HL-60 (cell line): ENCODE data around the gene CTIF.

Experiments
- POLR2AphosphoS5 ChIP-seq: IDR thresholded peaks from 2 replicates; pipeline ENCODE4 v1.6.1; 2012; ENCODE audit warnings: low read depth
- TF ChIP-seq, protein P1 (sequence below): IDR thresholded peaks from one replicate; pipeline ENCODE4 v1.5.1; 2011; ENCODE audit warnings: low read length, control low read depth, inconsistent platforms; ENCODE audit not compliant: insufficient read depth
- TF ChIP-seq, protein P2 (sequence below): IDR thresholded peaks from 2 replicates; pipeline ENCODE4 v1.6.1; 2012; ENCODE audit warnings: low read depth; ENCODE audit not compliant: insufficient replicate concordance

DNA sequence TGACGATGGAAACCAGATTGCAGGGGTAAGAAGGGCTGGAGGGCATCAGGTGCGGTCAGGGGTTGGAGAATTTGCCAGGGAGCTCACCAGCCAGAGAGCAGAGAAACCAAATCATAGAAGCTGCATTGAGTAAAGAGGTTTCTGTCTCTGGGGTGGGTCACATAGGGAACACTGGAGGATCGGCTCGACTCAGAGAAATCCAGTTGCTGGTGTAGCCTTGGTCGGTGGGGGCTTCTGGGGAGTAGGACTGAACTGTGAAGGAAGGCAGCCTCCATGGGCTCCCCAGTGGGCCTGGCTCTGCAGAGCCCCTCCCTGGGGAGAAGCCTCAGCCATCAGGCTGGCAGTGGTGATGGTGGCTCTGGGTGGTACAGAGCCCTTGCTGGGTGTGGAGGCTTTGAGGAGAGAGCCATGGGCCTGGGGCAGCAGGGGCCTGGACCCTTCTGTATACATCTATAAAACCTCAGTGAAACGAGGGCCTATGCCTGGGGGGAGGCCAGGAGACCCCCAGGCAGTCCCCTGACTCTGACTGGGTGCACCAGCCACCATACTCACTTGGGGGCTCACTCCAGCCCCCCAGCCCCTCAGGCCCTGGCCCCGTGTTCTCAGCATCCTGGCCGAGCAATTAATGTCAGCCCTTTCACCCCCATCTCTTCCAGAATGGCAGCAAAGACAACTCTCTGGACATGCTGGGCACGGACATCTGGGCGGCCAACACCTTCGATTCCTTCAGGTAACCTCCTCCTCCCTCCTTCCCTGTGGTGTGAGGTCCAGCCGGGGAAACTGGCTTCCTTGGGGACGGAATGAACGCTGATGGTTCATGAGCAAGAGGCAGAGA is 124.5 kb downstream of the CTIF start:
- TF ChIP-seq, protein P1, sequence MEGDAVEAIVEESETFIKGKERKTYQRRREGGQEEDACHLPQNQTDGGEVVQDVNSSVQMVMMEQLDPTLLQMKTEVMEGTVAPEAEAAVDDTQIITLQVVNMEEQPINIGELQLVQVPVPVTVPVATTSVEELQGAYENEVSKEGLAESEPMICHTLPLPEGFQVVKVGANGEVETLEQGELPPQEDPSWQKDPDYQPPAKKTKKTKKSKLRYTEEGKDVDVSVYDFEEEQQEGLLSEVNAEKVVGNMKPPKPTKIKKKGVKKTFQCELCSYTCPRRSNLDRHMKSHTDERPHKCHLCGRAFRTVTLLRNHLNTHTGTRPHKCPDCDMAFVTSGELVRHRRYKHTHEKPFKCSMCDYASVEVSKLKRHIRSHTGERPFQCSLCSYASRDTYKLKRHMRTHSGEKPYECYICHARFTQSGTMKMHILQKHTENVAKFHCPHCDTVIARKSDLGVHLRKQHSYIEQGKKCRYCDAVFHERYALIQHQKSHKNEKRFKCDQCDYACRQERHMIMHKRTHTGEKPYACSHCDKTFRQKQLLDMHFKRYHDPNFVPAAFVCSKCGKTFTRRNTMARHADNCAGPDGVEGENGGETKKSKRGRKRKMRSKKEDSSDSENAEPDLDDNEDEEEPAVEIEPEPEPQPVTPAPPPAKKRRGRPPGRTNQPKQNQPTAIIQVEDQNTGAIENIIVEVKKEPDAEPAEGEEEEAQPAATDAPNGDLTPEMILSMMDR: no peak
- TF ChIP-seq POLR2AphosphoS5: no peak
- TF ChIP-seq, protein P2, sequence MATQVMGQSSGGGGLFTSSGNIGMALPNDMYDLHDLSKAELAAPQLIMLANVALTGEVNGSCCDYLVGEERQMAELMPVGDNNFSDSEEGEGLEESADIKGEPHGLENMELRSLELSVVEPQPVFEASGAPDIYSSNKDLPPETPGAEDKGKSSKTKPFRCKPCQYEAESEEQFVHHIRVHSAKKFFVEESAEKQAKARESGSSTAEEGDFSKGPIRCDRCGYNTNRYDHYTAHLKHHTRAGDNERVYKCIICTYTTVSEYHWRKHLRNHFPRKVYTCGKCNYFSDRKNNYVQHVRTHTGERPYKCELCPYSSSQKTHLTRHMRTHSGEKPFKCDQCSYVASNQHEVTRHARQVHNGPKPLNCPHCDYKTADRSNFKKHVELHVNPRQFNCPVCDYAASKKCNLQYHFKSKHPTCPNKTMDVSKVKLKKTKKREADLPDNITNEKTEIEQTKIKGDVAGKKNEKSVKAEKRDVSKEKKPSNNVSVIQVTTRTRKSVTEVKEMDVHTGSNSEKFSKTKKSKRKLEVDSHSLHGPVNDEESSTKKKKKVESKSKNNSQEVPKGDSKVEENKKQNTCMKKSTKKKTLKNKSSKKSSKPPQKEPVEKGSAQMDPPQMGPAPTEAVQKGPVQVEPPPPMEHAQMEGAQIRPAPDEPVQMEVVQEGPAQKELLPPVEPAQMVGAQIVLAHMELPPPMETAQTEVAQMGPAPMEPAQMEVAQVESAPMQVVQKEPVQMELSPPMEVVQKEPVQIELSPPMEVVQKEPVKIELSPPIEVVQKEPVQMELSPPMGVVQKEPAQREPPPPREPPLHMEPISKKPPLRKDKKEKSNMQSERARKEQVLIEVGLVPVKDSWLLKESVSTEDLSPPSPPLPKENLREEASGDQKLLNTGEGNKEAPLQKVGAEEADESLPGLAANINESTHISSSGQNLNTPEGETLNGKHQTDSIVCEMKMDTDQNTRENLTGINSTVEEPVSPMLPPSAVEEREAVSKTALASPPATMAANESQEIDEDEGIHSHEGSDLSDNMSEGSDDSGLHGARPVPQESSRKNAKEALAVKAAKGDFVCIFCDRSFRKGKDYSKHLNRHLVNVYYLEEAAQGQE: no peak
